Mesothelial cell of epicardium (in vitro differentiated cells): ENCODE data around the gene CRYBA4. TPM values are rescaled to one million over a fixed set of nuclear protein-coding genes. Genes with fewer than 3 reads are reported as not detected.

ENCODE experiments used
- DNase-seq, 2 experiments: peaks; one replicate each; pipeline ENCODE4 v3.0.0; 2021; ENCODE audit warnings: low spot score in 2 of 2; ENCODE audit not compliant: unreplicated experiment in 2 of 2
- H3K27ac Mint-ChIP-seq: 2 replicates; pipeline ENCODE4 v1.8.0; 2021; ENCODE audit warnings: mixed read lengths
- H3K27me3 Mint-ChIP-seq: 2 replicates; pipeline ENCODE4 v1.8.0; 2021; ENCODE audit warnings: low read depth, mixed read lengths
- H3K36me3 Mint-ChIP-seq: 2 replicates; pipeline ENCODE4 v1.8.0; 2021; ENCODE audit warnings: mixed read lengths
- H3K4me1 Mint-ChIP-seq: 2 replicates; pipeline ENCODE4 v1.8.0; 2021; ENCODE audit warnings: mixed read lengths
- H3K4me3 Mint-ChIP-seq: 2 replicates; pipeline ENCODE4 v1.8.0; 2021; ENCODE audit warnings: mild to moderate bottlenecking, moderate library complexity, mixed read lengths
- H3K9me3 Mint-ChIP-seq: 2 replicates; pipeline ENCODE4 v1.8.0; 2021; ENCODE audit warnings: mixed read lengths
- CTCF ChIP-seq: fragments of 200-600 bp; sonication (generic); IDR thresholded peaks from one replicate; pipeline ENCODE4 v1.5.0; 2021; ENCODE audit warnings: antibody characterized with exemption; ENCODE audit not compliant: unreplicated experiment
- total RNA-seq: library from RNA; stranded (reverse); gene quantifications from 3 replicates; pipeline ENCODE4 v1.2.1, GENCODE V29; 2021

CRYBA4 gene
- total RNA-seq, 1 donor from 2014 or later = not detected

GRCh38 chr22:26650722-26651421 is 29.1 kb downstream of the CRYBA4 start:
- H3K4me1 Mint-ChIP-seq = peaks cover 30% of the 10 kb centered on the region
- no peak overlapping the region for H3K4me3 Mint-ChIP-seq
- no peaks in the 10 kb centered on the region for H3K36me3 Mint-ChIP-seq
- H3K27me3 Mint-ChIP-seq = peaks cover 86% of the 10 kb centered on the region
- no peak overlapping the region for H3K27ac Mint-ChIP-seq
- H3K9me3 Mint-ChIP-seq = no peaks in the 10 kb centered on the region
- TF ChIP-seq CTCF = no peak
- no peak for DNase-seq

GRCh38 chr22:26651815-26652214 is 30.1 kb downstream of the CRYBA4 start:
- DNase-seq = no peak
- Mint-ChIP-seq H3K36me3 (no peaks in the 10 kb centered on the region), H3K4me3 (no peak overlapping the region), H3K27me3 (peaks cover 87% of the 10 kb centered on the region), H3K4me1 (peaks cover 21% of the 10 kb centered on the region), H3K9me3 (no peaks in the 10 kb centered on the region), H3K27ac (no peak overlapping the region)
- no peak for TF ChIP-seq CTCF

- Mint-ChIP-seq H3K9me3 (no peaks in the 10 kb centered on the region), H3K27me3 (peaks cover 75% of the 10 kb centered on the region), H3K4me1 (peaks cover 17% of the 10 kb centered on the region), H3K36me3 (no peaks in the 10 kb centered on the region), H3K4me3 (peak within 1 kb of the TSS; percentile 69), H3K27ac (no peak within 1 kb of the TSS)
- no peak for DNase-seq
- no peak for TF ChIP-seq CTCF
Measured at GRCh38 chr22:26656891-26657851, 35.4 kb downstream of the CRYBA4 start, which contains the start of gene MIAT. Gene MIAT, plus strand, starts transcription at chr22:26657588.

GRCh38 chr22:26658161-26658560 is 36.4 kb downstream of the CRYBA4 start:
- Mint-ChIP-seq H3K4me3 (peak overlapping the region; percentile 69), H3K4me1 (peaks cover 17% of the 10 kb centered on the region), H3K36me3 (no peaks in the 10 kb centered on the region), H3K27ac (no peak overlapping the region), H3K9me3 (no peaks in the 10 kb centered on the region), H3K27me3 (peaks cover 68% of the 10 kb centered on the region)
- no peak for TF ChIP-seq CTCF
- DNase-seq = no peak

- DNase-seq = no peak
Measured at GRCh38 chr22:26658671-26659478, 37.1 kb downstream of the CRYBA4 start.

More at GRCh38 chr22:26658671-26659478, 37.1 kb downstream of the CRYBA4 start:
- Mint-ChIP-seq H3K27ac (peak overlapping the region; percentile 72), H3K36me3 (no peaks in the 10 kb centered on the region), H3K27me3 (peaks cover 61% of the 10 kb centered on the region), H3K4me3 (peak overlapping the region; percentile 69), H3K4me1 (peaks cover 17% of the 10 kb centered on the region), H3K9me3 (no peaks in the 10 kb centered on the region)
- no peak for TF ChIP-seq CTCF
